Measurements from ENCODE around the gene MARF1.

DNA sequence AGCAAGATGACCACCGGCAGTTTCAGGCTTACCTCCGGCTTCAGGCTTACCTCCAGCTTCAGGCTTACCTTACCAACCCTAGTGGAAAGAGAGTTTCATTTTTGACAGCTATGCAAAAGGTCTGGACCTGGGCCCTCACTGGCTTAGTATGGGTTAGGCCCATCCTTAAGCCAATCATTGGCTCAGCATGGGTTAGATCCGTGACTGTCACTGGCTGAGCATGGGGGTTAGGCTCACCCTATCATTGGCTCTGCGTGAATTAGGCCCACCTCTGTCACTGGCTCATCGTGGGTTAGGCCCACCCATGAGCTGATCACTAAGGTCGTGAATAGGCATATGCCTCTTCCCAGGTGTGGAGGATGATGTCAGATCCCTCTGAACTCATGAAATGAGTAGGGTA is 15.2 kb upstream of the MARF1 start:
- TF ChIP-seq, protein P1, sequence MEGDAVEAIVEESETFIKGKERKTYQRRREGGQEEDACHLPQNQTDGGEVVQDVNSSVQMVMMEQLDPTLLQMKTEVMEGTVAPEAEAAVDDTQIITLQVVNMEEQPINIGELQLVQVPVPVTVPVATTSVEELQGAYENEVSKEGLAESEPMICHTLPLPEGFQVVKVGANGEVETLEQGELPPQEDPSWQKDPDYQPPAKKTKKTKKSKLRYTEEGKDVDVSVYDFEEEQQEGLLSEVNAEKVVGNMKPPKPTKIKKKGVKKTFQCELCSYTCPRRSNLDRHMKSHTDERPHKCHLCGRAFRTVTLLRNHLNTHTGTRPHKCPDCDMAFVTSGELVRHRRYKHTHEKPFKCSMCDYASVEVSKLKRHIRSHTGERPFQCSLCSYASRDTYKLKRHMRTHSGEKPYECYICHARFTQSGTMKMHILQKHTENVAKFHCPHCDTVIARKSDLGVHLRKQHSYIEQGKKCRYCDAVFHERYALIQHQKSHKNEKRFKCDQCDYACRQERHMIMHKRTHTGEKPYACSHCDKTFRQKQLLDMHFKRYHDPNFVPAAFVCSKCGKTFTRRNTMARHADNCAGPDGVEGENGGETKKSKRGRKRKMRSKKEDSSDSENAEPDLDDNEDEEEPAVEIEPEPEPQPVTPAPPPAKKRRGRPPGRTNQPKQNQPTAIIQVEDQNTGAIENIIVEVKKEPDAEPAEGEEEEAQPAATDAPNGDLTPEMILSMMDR (IDR thresholded peaks at IDR 0.05) = no peak
- TF ChIP-seq POLR2A (IDR thresholded peaks at IDR 0.05) = no peak
